GM23248 (cell line): ENCODE data around the gene CEACAM3. TPM values are rescaled to one million over a fixed set of nuclear protein-coding genes. Genes with fewer than 3 reads are reported as not detected.

Experiments used
- DNase-seq: peaks from one replicate; pipeline ENCODE4 v3.0.0-alpha.2; 2015
- H2AFZ ChIP-seq: fragments of 200-600 bp; sonication (generic); 2 replicates; pipeline ENCODE4 v1.6.1; 2016; ENCODE audit warnings: antibody characterized with exemption
- H3F3A ChIP-seq: fragments of 200-600 bp; sonication (generic); 2 replicates; pipeline ENCODE4 v1.6.1; 2016; ENCODE audit warnings: mild to moderate bottlenecking, antibody characterized with exemption, mixed run types; ENCODE audit not compliant: insufficient read depth
- H3K27ac ChIP-seq: fragments of 200-600 bp; sonication (generic); 2 replicates; pipeline ENCODE4 v1.5.1; 2016; ENCODE audit warnings: mild to moderate bottlenecking
- H3K27me3 ChIP-seq: fragments of 200-600 bp; sonication (generic); replicated peaks from 2 replicates; pipeline ENCODE4 v1.6.1; 2016; ENCODE audit warnings: mild to moderate bottlenecking; ENCODE audit not compliant: insufficient read depth
- H3K36me3 ChIP-seq: fragments of 200-600 bp; sonication (generic); 2 replicates; pipeline ENCODE4 v1.6.1; 2016; ENCODE audit warnings: low read depth, mild to moderate bottlenecking
- H3K4me1 ChIP-seq: fragments of 200-600 bp; sonication (generic); 2 replicates; pipeline ENCODE4 v1.6.1; 2016; ENCODE audit warnings: mild to moderate bottlenecking; ENCODE audit not compliant: insufficient read depth
- H3K4me2 ChIP-seq: fragments of 200-600 bp; sonication (generic); one replicate; pipeline ENCODE4 v1.6.1; 2016; ENCODE audit warnings: mild to moderate bottlenecking; ENCODE audit not compliant: unreplicated experiment
- H3K4me3 ChIP-seq: fragments of 200-600 bp; sonication (generic); 2 replicates; pipeline ENCODE4 v1.5.1; 2016; ENCODE audit warnings: mild to moderate bottlenecking
- H3K79me2 ChIP-seq: fragments of 200-600 bp; sonication (generic); 2 replicates; pipeline ENCODE4 v1.6.1; 2016; ENCODE audit warnings: mild to moderate bottlenecking; ENCODE audit not compliant: insufficient read depth
- H3K9ac ChIP-seq: fragments of 200-600 bp; sonication (generic); 2 replicates; pipeline ENCODE4 v1.6.1; 2016; ENCODE audit warnings: mild to moderate bottlenecking
- H3K9me2 ChIP-seq: fragments of 200-600 bp; sonication (generic); 2 replicates; pipeline ENCODE4 v1.6.1; 2016; ENCODE audit warnings: mixed run types, mild to moderate bottlenecking, moderate library complexity; ENCODE audit not compliant: insufficient read depth
- H3K9me3 ChIP-seq: fragments of 200-600 bp; sonication (generic); one replicate; pipeline ENCODE4 v1.6.1; 2017; ENCODE audit warnings: low read depth
- H4K20me1 ChIP-seq: fragments of 200-600 bp; sonication (generic); 2 replicates; pipeline ENCODE4 v1.6.0; 2016; ENCODE audit not compliant: insufficient read depth
- EZH2 ChIP-seq: fragments of 200-600 bp; sonication (generic); IDR thresholded peaks from 2 replicates; pipeline ENCODE4 v1.6.1; 2018; ENCODE audit warnings: antibody characterized with exemption, mild to moderate bottlenecking; ENCODE audit not compliant: insufficient read depth, poor library complexity, severe bottlenecking
- EZH2phosphoT487 ChIP-seq: fragments of 200-600 bp; sonication (generic); IDR thresholded peaks from 2 replicates; pipeline ENCODE4 v1.6.1; 2018; ENCODE audit warnings: antibody characterized with exemption, moderate library complexity, mild to moderate bottlenecking, low read depth; ENCODE audit not compliant: insufficient read depth
- WGBS, 2 experiments: methylation state at CpG; one replicate each; pipeline ENCODE4 v1.1.6; 2015 to 2017; ENCODE audit warnings: low lambda C conversion rate in 2 of 2, low coverage in 1 of 2; ENCODE audit errors: missing lambda C conversion rate in 2 of 2; 5-methylcytosine and 5-hydroxymethylcytosine counted together
- in situ Hi-C: fragments of 300-500 bp; cut with MboI; formaldehyde crosslinking; loops from 2 replicates; pipeline ENCODE4 v1.15.0; 2020
- polyA plus RNA-seq: library from polyadenylated mRNA; unstranded; fragments of >200 nt; fragmentation: Nextera tagmentation; extraction: Ambion mirVana; gene quantifications from 2 replicates; pipeline ENCODE4 v1.2.1, GENCODE V29; 2016
- total RNA-seq: library from RNA; depleted of rRNA; stranded (reverse); fragments of >200 nt; shearing (Covaris generic); gene quantifications from 2 replicates; pipeline ENCODE4 v1.2.3, GENCODE V29; 2014; rRNA removed

CEACAM3 gene
- total and polyA plus RNA-seq, 2 experiments from 2014 or later = not detected

DNA sequence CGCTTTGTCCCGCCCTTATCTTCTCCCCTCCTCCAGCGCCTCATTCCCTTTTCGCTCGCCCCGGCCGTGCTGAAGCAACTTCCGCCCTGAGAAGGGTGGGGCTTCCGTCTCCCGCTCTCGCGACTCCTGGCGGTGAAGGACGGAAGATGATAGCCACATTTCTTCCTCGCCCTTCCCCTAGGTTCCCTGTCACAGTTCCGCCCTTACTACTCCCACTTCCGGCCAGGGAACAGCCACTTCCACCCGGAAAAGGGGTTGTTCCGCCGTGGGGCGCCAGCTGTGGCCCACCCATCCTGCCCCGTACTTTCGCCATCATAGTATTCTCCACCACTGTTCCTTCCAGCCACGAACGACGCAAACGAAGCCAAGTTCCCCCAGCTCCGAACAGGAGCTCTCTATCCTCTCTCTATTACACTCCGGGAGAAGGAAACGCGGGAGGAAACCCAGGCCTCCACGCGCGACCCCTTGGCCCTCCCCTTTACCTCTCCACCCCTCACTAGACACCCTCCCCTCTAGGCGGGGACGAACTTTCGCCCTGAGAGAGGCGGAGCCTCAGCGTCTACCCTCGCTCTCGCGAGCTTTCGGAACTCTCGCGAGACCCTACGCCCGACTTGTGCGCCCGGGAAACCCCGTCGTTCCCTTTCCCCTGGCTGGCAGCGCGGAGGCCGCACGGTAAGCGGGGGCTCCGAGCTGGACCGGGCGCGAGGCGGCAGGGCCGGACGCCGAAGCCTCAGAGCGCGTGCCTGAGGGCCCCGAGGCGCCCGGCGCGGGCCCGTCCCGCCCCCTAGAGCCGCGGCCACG lies 63.4 kb downstream of the CEACAM3 start, which contains the start of gene RPS19:
Gene RPS19 (plus strand): TSS at position 638 of the 801 bp plus-strand sequence. CDS start 520 bp downstream, outside the sequence.
- H3K4me2 ChIP-seq = peak within 1 kb of the TSS; percentile 93
- peak within 1 kb of the TSS; percentile 99 for H3K9ac ChIP-seq
- H3K79me2 ChIP-seq = peaks cover 47% of the 10 kb centered on the region
- H3K9me3 ChIP-seq = no peaks in the 10 kb centered on the region
- H3K27ac ChIP-seq = peak within 1 kb of the TSS; percentile 76
- 1% methylated on average over 57 to 67 of the region's 76 CpGs for WGBS, 2 experiments
- peaks cover 7% of the 10 kb centered on the region for H3K27me3 ChIP-seq
- in situ Hi-C loops = no loop called here
- DNase-seq = peak; percentile 99
- TF ChIP-seq EZH2phosphoT487 (no peak), EZH2 (no peak)
- H3K4me3 ChIP-seq = peak within 1 kb of the TSS; percentile 76
- H3K9me2 ChIP-seq = no peaks in the 10 kb centered on the region
- peaks cover 35% of the 10 kb centered on the region for H3F3A ChIP-seq
- H3K36me3 ChIP-seq = peaks cover 37% of the 10 kb centered on the region
- H4K20me1 ChIP-seq = 0 out of 2 replicates have a peak, but pooled peaks cover 15% of the 10 kb centered on the region
- H3K4me1 ChIP-seq = peaks cover 30% of the 10 kb centered on the region
- peak within 1 kb of the TSS; percentile 85 for H2AFZ ChIP-seq

DNA sequence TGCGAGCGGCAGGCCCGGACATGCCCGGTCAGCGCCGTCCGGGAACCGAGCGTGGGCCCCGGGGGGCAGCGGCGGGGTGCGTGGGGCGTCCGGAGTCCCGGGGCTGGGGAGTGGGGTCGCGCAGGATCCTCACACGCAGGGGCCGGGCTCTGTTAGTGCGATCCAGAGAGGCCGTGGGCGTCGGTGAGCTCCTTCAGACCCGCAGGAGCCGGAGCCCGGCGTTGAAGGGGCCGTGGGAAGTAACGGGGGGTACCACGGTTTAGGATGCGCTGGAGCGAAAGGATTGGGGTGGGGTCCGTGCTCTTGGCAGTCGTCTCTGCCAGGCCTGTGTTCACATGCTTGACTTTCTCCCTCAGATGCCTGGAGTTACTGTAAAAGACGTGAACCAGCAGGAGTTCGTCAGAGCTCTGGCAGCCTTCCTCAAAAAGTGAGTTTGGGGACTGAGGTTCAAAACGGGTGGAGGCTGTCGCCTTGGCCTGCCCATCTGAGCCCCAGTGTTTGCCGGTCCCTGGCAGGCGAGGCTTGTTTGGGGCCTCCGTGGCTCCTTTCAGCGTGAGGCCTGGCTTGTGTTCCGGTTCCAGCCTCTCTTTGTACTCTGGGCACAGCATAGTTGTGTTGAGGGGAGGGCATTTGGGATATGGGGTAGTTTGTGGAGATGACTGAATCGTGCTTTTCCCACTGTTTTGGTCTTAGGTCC lies 64.2 kb downstream of the CEACAM3 start:
- Histone ChIP-seq H3K9me2 (no peaks in the 10 kb centered on the region), H3K36me3 (peaks cover 45% of the 10 kb centered on the region), H3K9ac (peak overlapping the region; percentile 99), H3K4me2 (peak overlapping the region; percentile 93), H3K4me1 (peaks cover 30% of the 10 kb centered on the region), H3K9me3 (no peaks in the 10 kb centered on the region), H3F3A (peaks cover 42% of the 10 kb centered on the region), H2AFZ (no peak overlapping the region), H3K27ac (peak overlapping the region; percentile 76), H3K4me3 (peak overlapping the region; percentile 76), H3K27me3 (no peaks in the 10 kb centered on the region), H4K20me1 (0 out of 2 replicates have a peak, but pooled peaks cover 15% of the 10 kb centered on the region), H3K79me2 (peaks cover 55% of the 10 kb centered on the region)
- in situ Hi-C loops = no loop called here
- 1 to 2% methylated on average over 21 to 39 of the region's 45 CpGs for WGBS, 2 experiments
- TF ChIP-seq EZH2phosphoT487 = no peak
- TF ChIP-seq EZH2 = no peak
- DNase-seq = peak; percentile 56

Other genes with a start within 250 kb of the CEACAM3 start
- gene CEACAM21, start 220.4 kb upstream of the CEACAM3 start, total RNA-seq = not detected in 2 replicates
- gene CEACAM21, start 220.4 kb upstream of the CEACAM3 start, polyA plus RNA-seq = not detected in 2 replicates
- gene CEACAM4, start 169.5 kb upstream of the CEACAM3 start, total RNA-seq = not detected in 2 replicates
- not detected in 2 replicates for gene CEACAM4, start 169.5 kb upstream of the CEACAM3 start, polyA plus RNA-seq
- gene CEACAM7, start 108.3 kb upstream of the CEACAM3 start, total RNA-seq = not detected in 2 replicates
- gene CEACAM7, start 108.3 kb upstream of the CEACAM3 start, polyA plus RNA-seq = not detected in 2 replicates
- not detected in 2 replicates for gene CEACAM5, start 88.0 kb upstream of the CEACAM3 start, total RNA-seq
- gene CEACAM5, start 88.0 kb upstream of the CEACAM3 start, polyA plus RNA-seq = not detected in 2 replicates
- gene CEACAM6, start 41.1 kb upstream of the CEACAM3 start, total RNA-seq = not detected in 2 replicates
- gene CEACAM6, start 41.1 kb upstream of the CEACAM3 start, polyA plus RNA-seq = not detected in 2 replicates
- not detected in 2 replicates for gene LYPD4, start 48.1 kb downstream of the CEACAM3 start, total RNA-seq
- not detected in 2 replicates for gene LYPD4, start 48.1 kb downstream of the CEACAM3 start, polyA plus RNA-seq
- gene DMRTC2, start 48.5 kb downstream of the CEACAM3 start, total RNA-seq = not detected in 2 replicates
- not detected in 2 replicates for gene DMRTC2, start 48.5 kb downstream of the CEACAM3 start, polyA plus RNA-seq
- 296 and 881 TPM in 2 replicates for gene RPS19, start 63.7 kb downstream of the CEACAM3 start, total RNA-seq
- gene RPS19, start 63.7 kb downstream of the CEACAM3 start, polyA plus RNA-seq = 2,308 and 2,316 TPM in 2 replicates
- gene CD79A, start 80.7 kb downstream of the CEACAM3 start, total RNA-seq = not detected in 2 replicates
- gene CD79A, start 80.7 kb downstream of the CEACAM3 start, polyA plus RNA-seq = 0.49 TPM in 1 of 2 replicates, not detected in the other
- 44.6 and 46.2 TPM in 2 replicates for gene ARHGEF1, start 86.6 kb downstream of the CEACAM3 start, total RNA-seq
- gene ARHGEF1, start 86.6 kb downstream of the CEACAM3 start, polyA plus RNA-seq = 44.3 and 49.6 TPM in 2 replicates
- gene ERFL, start 131.9 kb downstream of the CEACAM3 start, total RNA-seq = not detected in 2 replicates
- not detected in 2 replicates for gene ERFL, start 131.9 kb downstream of the CEACAM3 start, polyA plus RNA-seq
- 294 and 405 TPM in 2 replicates for gene RABAC1, start 162.7 kb downstream of the CEACAM3 start, total RNA-seq
- gene RABAC1, start 162.7 kb downstream of the CEACAM3 start, polyA plus RNA-seq = 470 and 473 TPM in 2 replicates
- 0.11 and 0.63 TPM in 2 replicates for gene ATP1A3, start 197.6 kb downstream of the CEACAM3 start, total RNA-seq
- 0.34 and 0.36 TPM in 2 replicates for gene ATP1A3, start 197.6 kb downstream of the CEACAM3 start, polyA plus RNA-seq